Measurements from ENCODE around the gene ZNF324. TPM values are rescaled to one million over a fixed set of nuclear protein-coding genes. Genes with fewer than 3 reads are reported as not detected.

Gene ZNF324
- polyA plus RNA-seq, 1 donor (not counting 4 experiments of a cell fraction or from before 2014, with no cell fraction given), result 5.0 TPM

GRCh38 chr19:58509731-58510083, 42.8 kb downstream of the ZNF324 start:
- no peak for FAIRE-seq
- TF ChIP-seq EZH2 (IDR thresholded peaks at IDR 0.05; ENCODE audit: low read length) (no peak), CTCF (optimal IDR thresholded peaks at IDR 0.05 in 1 of 3, IDR thresholded peaks at IDR 0.05 in 1 of 3, conservative IDR thresholded peaks at IDR 0.05 in 1 of 3; ENCODE audit: extremely low read depth in 1 of 3, insufficient read depth in 2 of 3, low read length in 3 of 3) (no peak)
- no peaks in the 10 kb centered on the region for H3K9me3 ChIP-seq (ENCODE audit: control insufficient read depth, low read depth, low read length)
- H4K20me1 ChIP-seq (ENCODE audit: control insufficient read depth, extremely low read depth, insufficient read depth, low read length), result no peaks in the 10 kb centered on the region
- no peak for DNase-seq (ENCODE audit: low read depth, low spot score)
- no peak overlapping the region for H2AFZ ChIP-seq (ENCODE audit: control insufficient read depth, low read length)
- no peaks in the 10 kb centered on the region for H3K27me3 ChIP-seq (ENCODE audit: control insufficient read depth, extremely low read depth, insufficient read depth, low read length)
- H3K9me1 ChIP-seq (ENCODE audit: control insufficient read depth, extremely low read depth, insufficient read depth, low read length), result no peaks in the 10 kb centered on the region
- no peak overlapping the region for H3K27ac ChIP-seq (ENCODE audit: control insufficient read depth, insufficient read depth, low read length)
- H3K9ac ChIP-seq (ENCODE audit: control insufficient read depth, extremely low read depth, insufficient read depth, low read length), result no peak overlapping the region
- peaks cover 5% of the 10 kb centered on the region for H3K79me2 ChIP-seq (ENCODE audit: control insufficient read depth, insufficient read depth, low read length)
- no peak overlapping the region for H3K4me3 ChIP-seq (ENCODE audit: control insufficient read depth in 2 of 3, extremely low read depth in 1 of 3, insufficient read depth in 2 of 3, low read depth in 1 of 3, low read length in 3 of 3)
- no peaks in the 10 kb centered on the region for H3K36me3 ChIP-seq (ENCODE audit: control insufficient read depth in 2 of 2, extremely low read depth in 1 of 2, insufficient read depth in 2 of 2, low read length in 2 of 2)
- H3K4me1 ChIP-seq (ENCODE audit: control insufficient read depth, extremely low read depth, insufficient read depth, low read length), result peaks cover 4% of the 10 kb centered on the region
- H3K4me2 ChIP-seq (ENCODE audit: control insufficient read depth, extremely low read depth, insufficient read depth, low read depth, low read length), result no peak overlapping the region
- dilution Hi-C loops (cut with MboI; ENCODE audit: extremely low pct_ligation_motif_present, low sequenced_read_pairs), result no loop called here

- dilution Hi-C loops (cut with MboI; ENCODE audit: extremely low pct_ligation_motif_present, low sequenced_read_pairs), result no loop called here
- Histone ChIP-seq H3K27ac (ENCODE audit: control insufficient read depth, insufficient read depth, low read length) (no peak overlapping the region), H3K27me3 (ENCODE audit: control insufficient read depth, extremely low read depth, insufficient read depth, low read length) (no peaks in the 10 kb centered on the region), H3K4me3 (ENCODE audit: control insufficient read depth in 2 of 3, extremely low read depth in 1 of 3, insufficient read depth in 2 of 3, low read depth in 1 of 3, low read length in 3 of 3) (no peak overlapping the region), H2AFZ (ENCODE audit: control insufficient read depth, low read length) (no peak overlapping the region), H3K36me3 (ENCODE audit: control insufficient read depth in 2 of 2, extremely low read depth in 1 of 2, insufficient read depth in 2 of 2, low read length in 2 of 2) (no peaks in the 10 kb centered on the region), H3K9me1 (ENCODE audit: control insufficient read depth, extremely low read depth, insufficient read depth, low read length) (no peaks in the 10 kb centered on the region), H3K4me1 (ENCODE audit: control insufficient read depth, extremely low read depth, insufficient read depth, low read length) (peaks cover 6% of the 10 kb centered on the region), H3K9me3 (ENCODE audit: control insufficient read depth, low read depth, low read length) (no peaks in the 10 kb centered on the region), H3K4me2 (ENCODE audit: control insufficient read depth, extremely low read depth, insufficient read depth, low read depth, low read length) (no peak overlapping the region), H3K9ac (ENCODE audit: control insufficient read depth, extremely low read depth, insufficient read depth, low read length) (no peak overlapping the region), H4K20me1 (ENCODE audit: control insufficient read depth, extremely low read depth, insufficient read depth, low read length) (no peaks in the 10 kb centered on the region), H3K79me2 (ENCODE audit: control insufficient read depth, insufficient read depth, low read length) (peaks cover 9% of the 10 kb centered on the region)
- no peak for TF ChIP-seq EZH2 (IDR thresholded peaks at IDR 0.05; ENCODE audit: low read length)
- TF ChIP-seq CTCF (optimal IDR thresholded peaks at IDR 0.05 in 1 of 3, IDR thresholded peaks at IDR 0.05 in 1 of 3, conservative IDR thresholded peaks at IDR 0.05 in 1 of 3; ENCODE audit: extremely low read depth in 1 of 3, insufficient read depth in 2 of 3, low read length in 3 of 3), result no peak
- FAIRE-seq (no peak), DNase-seq (ENCODE audit: low read depth, low spot score) (no peak)
Measured at GRCh38 chr19:58510084-58510862, 43.4 kb downstream of the ZNF324 start.
